NOMO-1 treated with DMSO at 0.1 percent for 48 hours (cell line): ENCODE data around the gene PRKCA.
"Not testable (repeated sequence)": the region's sequence is repeated elsewhere in the genome, so short reads cannot be mapped to it uniquely, and the experiment has no call there.

ENCODE experiments used
- DNase-seq: peaks from one replicate; lab custom pipeline; 2025; ENCODE audit not compliant: unreplicated experiment; lab: John Stamatoyannopoulos, UW

Gene PRKCA

GRCh38 chr17:66287911-66288310 is 14.5 kb upstream of the PRKCA start:
- DNase-seq, result no peak

- no peak for DNase-seq
Measured at GRCh38 chr17:66290101-66290722, 12.2 kb upstream of the PRKCA start.

GRCh38 chr17:66292353-66292752 is 10.1 kb upstream of the PRKCA start:
- DNase-seq, result no peak

GRCh38 chr17:66296289-66296725 is 6.1 kb upstream of the PRKCA start:
- no peak for DNase-seq

GRCh38 chr17:66297443-66297842 is 5.0 kb upstream of the PRKCA start:
- not testable (repeated sequence) for DNase-seq

- DNase-seq, result no peak
Measured at GRCh38 chr17:66299711-66300110, 2.7 kb upstream of the PRKCA start.

GRCh38 chr17:66300956-66301355 is 1.5 kb upstream of the PRKCA start:
- no peak for DNase-seq

- DNase-seq, result no peak
Measured at GRCh38 chr17:66301367-66301863, 998 bp upstream of the PRKCA start.

- DNase-seq, result peak; percentile 22
Measured at GRCh38 chr17:66302761-66303626, 581 bp downstream of the PRKCA start.

GRCh38 chr17:66304304-66305174 is 2.1 kb downstream of the PRKCA start:
- DNase-seq, result no peak

- DNase-seq, result no peak
Measured at GRCh38 chr17:66306446-66306845, 4.0 kb downstream of the PRKCA start.

GRCh38 chr17:66307257-66307656 is 4.8 kb downstream of the PRKCA start:
- DNase-seq, result no peak

- DNase-seq, result no peak
Measured at GRCh38 chr17:66308856-66309255, 6.4 kb downstream of the PRKCA start.

GRCh38 chr17:66309793-66310192 is 7.4 kb downstream of the PRKCA start:
- no peak for DNase-seq

GRCh38 chr17:66310528-66311148 is 8.2 kb downstream of the PRKCA start:
- no peak for DNase-seq

GRCh38 chr17:66312912-66313311 is 10.5 kb downstream of the PRKCA start:
- no peak for DNase-seq

GRCh38 chr17:66313325-66313724 is 10.9 kb downstream of the PRKCA start:
- no peak for DNase-seq

GRCh38 chr17:66313995-66314659 is 11.7 kb downstream of the PRKCA start:
- no peak for DNase-seq

GRCh38 chr17:66317629-66318028 is 15.2 kb downstream of the PRKCA start:
- no peak for DNase-seq

- no peak for DNase-seq
Measured at GRCh38 chr17:66319226-66319625, 16.8 kb downstream of the PRKCA start.
